H9 (cell line): ENCODE data around the gene IP6K3. TPM values are rescaled to one million over a fixed set of nuclear protein-coding genes. Genes with fewer than 3 reads are reported as not detected.

ENCODE experiments used
- DNase-seq: peaks from one replicate; pipeline ENCODE4 v3.0.0-alpha.2; 2017
- H2AFZ ChIP-seq: one replicate; pipeline ENCODE4 v1.6.1; 2013; ENCODE audit warnings: mild to moderate bottlenecking, low read length, control low read depth, moderate library complexity
- H2AK5ac ChIP-seq: 2 replicates; pipeline ENCODE4 v1.6.1; 2013; ENCODE audit warnings: low read length, control low read depth, mixed read lengths; ENCODE audit not compliant: insufficient read length
- H2BK120ac ChIP-seq: one replicate; pipeline ENCODE4 v1.6.1; 2013; ENCODE audit warnings: low read depth, mild to moderate bottlenecking, low read length, control low read depth, inconsistent platforms; ENCODE audit not compliant: poor library complexity, severe bottlenecking
- H2BK12ac ChIP-seq: 2 replicates; pipeline ENCODE4 v1.6.1; 2013; ENCODE audit warnings: low read length, control low read depth, mixed read lengths, low read depth; ENCODE audit not compliant: insufficient read length
- H2BK15ac ChIP-seq: 2 replicates; pipeline ENCODE4 v1.6.1; 2013; ENCODE audit warnings: low read depth, low read length, control low read depth
- H2BK20ac ChIP-seq: one replicate; pipeline ENCODE4 v1.6.1; 2013; ENCODE audit warnings: low read depth, mild to moderate bottlenecking, low read length, control low read depth, inconsistent platforms; ENCODE audit not compliant: poor library complexity, severe bottlenecking
- H2BK5ac ChIP-seq: 2 replicates; pipeline ENCODE4 v1.6.1; 2013; ENCODE audit warnings: low read length, control low read depth, mixed read lengths; ENCODE audit not compliant: insufficient read length
- H3K14ac ChIP-seq: 2 replicates; pipeline ENCODE4 v1.6.1; 2013; ENCODE audit warnings: low read length, control low read depth; ENCODE audit not compliant: insufficient read depth
- H3K18ac ChIP-seq: 2 replicates; pipeline ENCODE4 v1.6.1; 2013; ENCODE audit warnings: low read depth, mild to moderate bottlenecking, mixed read lengths, low read length, control low read depth; ENCODE audit not compliant: insufficient read length
- H3K23ac ChIP-seq: 2 replicates; pipeline ENCODE4 v1.6.1; 2013; ENCODE audit warnings: low read length, control low read depth, mixed read lengths, low read depth; ENCODE audit not compliant: insufficient read length
- H3K23me2 ChIP-seq: 2 replicates; pipeline ENCODE4 v1.6.1; 2013; ENCODE audit warnings: low read depth, mild to moderate bottlenecking, mixed read lengths, low read length, control low read depth; ENCODE audit not compliant: insufficient read length, poor library complexity, severe bottlenecking
- H3K27ac ChIP-seq: 2 replicates; pipeline ENCODE4 v1.5.1; 2013; ENCODE audit warnings: low read length, control low read depth, mixed read lengths, low read depth; ENCODE audit not compliant: insufficient read length
- H3K27me3 ChIP-seq: 2 replicates; pipeline ENCODE4 v1.6.1; 2013; ENCODE audit warnings: low read length, control low read depth, inconsistent platforms; ENCODE audit not compliant: insufficient read depth
- H3K4ac ChIP-seq: 2 replicates; pipeline ENCODE4 v1.6.1; 2013; ENCODE audit warnings: low read depth, mild to moderate bottlenecking, control low read depth, inconsistent platforms, low read length, moderate library complexity
- H3K4me1 ChIP-seq: 2 replicates; pipeline ENCODE4 v1.6.1; 2013; ENCODE audit warnings: low read length, control low read depth, inconsistent platforms; ENCODE audit not compliant: insufficient read depth
- H3K4me2 ChIP-seq: 2 replicates; pipeline ENCODE4 v1.6.1; 2013; ENCODE audit warnings: low read length, control low read depth, mixed read lengths; ENCODE audit not compliant: insufficient read length, insufficient read depth
- H3K56ac ChIP-seq: 2 replicates; pipeline ENCODE4 v1.6.1; 2013; ENCODE audit warnings: low read depth, mild to moderate bottlenecking, mixed read lengths, low read length, control low read depth; ENCODE audit not compliant: insufficient read length
- H3K79me1 ChIP-seq: 2 replicates; pipeline ENCODE4 v1.6.1; 2013; ENCODE audit warnings: low read depth, mild to moderate bottlenecking, moderate library complexity, low read length, control low read depth, inconsistent platforms; ENCODE audit not compliant: insufficient read depth, poor library complexity, severe bottlenecking
- H3K79me2 ChIP-seq: 2 replicates; pipeline ENCODE4 v1.6.1; 2013; ENCODE audit warnings: low read length, control low read depth, inconsistent platforms; ENCODE audit not compliant: insufficient read depth
- H3K9ac ChIP-seq: 2 replicates; pipeline ENCODE4 v1.6.1; 2013; ENCODE audit warnings: low read length, control low read depth, mixed read lengths; ENCODE audit not compliant: insufficient read length; ENCODE audit errors: extremely low read depth
- H3K9me3 ChIP-seq: one replicate; pipeline ENCODE4 v1.6.1; 2013; ENCODE audit warnings: low read depth, low read length, inconsistent platforms; ENCODE audit not compliant: control insufficient read depth
- H3T11ph ChIP-seq: one replicate; pipeline ENCODE4 v1.6.1; 2013; ENCODE audit warnings: mild to moderate bottlenecking, low read length, control low read depth, inconsistent platforms
- H4K20me1 ChIP-seq: one replicate; pipeline ENCODE4 v1.6.1; 2013; ENCODE audit not compliant: control insufficient read depth, insufficient read length, insufficient read depth
- H4K5ac ChIP-seq: 2 replicates; pipeline ENCODE4 v1.6.1; 2013; ENCODE audit warnings: low read depth, mild to moderate bottlenecking, mixed read lengths, low read length, control low read depth; ENCODE audit not compliant: insufficient read length
- H4K8ac ChIP-seq: replicated peaks from 2 replicates; pipeline ENCODE4 v1.6.1; 2013; ENCODE audit warnings: low read length, control low read depth, mixed read lengths, low read depth; ENCODE audit not compliant: insufficient read length
- H4K91ac ChIP-seq: 2 replicates; pipeline ENCODE4 v1.6.1; 2013; ENCODE audit warnings: low read depth, mild to moderate bottlenecking, moderate library complexity, mixed read lengths, low read length, control low read depth; ENCODE audit not compliant: insufficient read length
- H3K27ac Mint-ChIP-seq, 3 experiments: 2 replicates in 2 of 3; 3 replicates in 1 of 3; pipeline ENCODE4 v1.8.0; 2020 to 2021; ENCODE audit warnings: mixed read lengths in 3 of 3, mild to moderate bottlenecking in 1 of 3, moderate library complexity in 1 of 3
- H3K27me3 Mint-ChIP-seq: 2 replicates; pipeline ENCODE4 v1.8.0; 2021; ENCODE audit warnings: low read depth, mild to moderate bottlenecking, moderate library complexity, mixed read lengths
- H3K36me3 Mint-ChIP-seq, 3 experiments: 2 replicates in 2 of 3; 3 replicates in 1 of 3; pipeline ENCODE4 v1.8.0; 2020 to 2021; ENCODE audit warnings: low read depth in 3 of 3, mixed read lengths in 3 of 3; ENCODE audit not compliant: insufficient read depth in 1 of 3
- H3K4me1 Mint-ChIP-seq, 2 experiments: 2 replicates each; pipeline ENCODE4 v1.8.0; 2020; ENCODE audit warnings: mixed read lengths in 2 of 2
- H3K4me3 Mint-ChIP-seq, 2 experiments: 2 replicates in 1 of 2; 3 replicates in 1 of 2; pipeline ENCODE4 v1.8.0; 2020 to 2021; ENCODE audit warnings: mild to moderate bottlenecking in 2 of 2, mixed read lengths in 2 of 2, moderate library complexity in 1 of 2
- H3K9me3 Mint-ChIP-seq, 2 experiments: 2 replicates in 1 of 2; 3 replicates in 1 of 2; pipeline ENCODE4 v1.8.0; 2020; ENCODE audit warnings: mild to moderate bottlenecking in 2 of 2, mixed read lengths in 2 of 2, moderate library complexity in 1 of 2
- CTCF ChIP-seq: fragments of 200-600 bp; sonication (generic); conservative IDR thresholded peaks from 3 replicates; pipeline ENCODE4 v1.8.0; 2021; ENCODE audit warnings: antibody characterized with exemption, mild to moderate bottlenecking
- WGBS: extraction: QIAGEN DNeasy Blood & Tissue Kit; methylation state at CpG from one replicate; pipeline ENCODE4 v1.1.7; 2013; ENCODE audit warnings: missing lambda C conversion rate, low lambda C conversion rate, mixed read lengths; ENCODE audit not compliant: insufficient read length; ENCODE audit errors: extremely low coverage; 5-methylcytosine and 5-hydroxymethylcytosine counted together
- total RNA-seq: library from RNA; stranded (reverse); gene quantifications from 2 replicates; pipeline ENCODE4 v1.2.1, GENCODE V29; 2021

IP6K3 gene
- total RNA-seq, 1 experiment from 2014 or later, result 0.46 TPM

GRCh38 chr6:33686225-33686924 lies 60.3 kb downstream of the IP6K3 start:
- WGBS, result no CpG with 5 or more reads among the region's 6 CpGs
- Histone ChIP-seq H2AFZ (no peak overlapping the region), H4K20me1 (no peaks in the 10 kb centered on the region), H3T11ph (no peak overlapping the region), H4K5ac (no peak overlapping the region), H3K23ac (no peak overlapping the region), H3K23me2 (no peaks in the 10 kb centered on the region), H2BK15ac (no peak overlapping the region), H3K18ac (no peak overlapping the region), H3K79me2 (no peaks in the 10 kb centered on the region), H3K79me1 (no peaks in the 10 kb centered on the region), H3K27ac (no peak overlapping the region), H2AK5ac (no peak overlapping the region), H4K8ac (no peak overlapping the region), H2BK120ac (no peak overlapping the region), H3K9me3 (no peaks in the 10 kb centered on the region), H3K56ac (no peak overlapping the region), H2BK20ac (no peak overlapping the region), H2BK12ac (no peak overlapping the region), H3K4me1 (no peaks in the 10 kb centered on the region), H3K9ac (no peak overlapping the region), H3K4me2 (no peak overlapping the region), H4K91ac (no peak overlapping the region), H3K4ac (no peak overlapping the region), H2BK5ac (no peak overlapping the region), H3K14ac (no peak overlapping the region), H3K27me3 (no peaks in the 10 kb centered on the region)
- Mint-ChIP-seq H3K4me1 (no peaks in the 10 kb centered on the region), H3K27me3 (no peaks in the 10 kb centered on the region), H3K9me3 (no peaks in the 10 kb centered on the region), H3K4me3 (peak overlapping the region in 1 of 2 experiments; percentile 10; a peak in 1 of 5 replicates), H3K36me3 (peaks cover 31 to 85% (median 84%) of the 10 kb centered on the region in 3 experiments; a peak in 6 of 7 replicates), H3K27ac (peak overlapping the region in 2 of 3 experiments; percentile 14 to 32; a peak in 3 of 7 replicates)
- no peak for TF ChIP-seq CTCF
- no peak for DNase-seq
